HPDE6-E6E7 (cell line): ENCODE results near the gene UNC5C.

Experiments
- DNase-seq: peaks from one replicate; pipeline ENCODE4 v3.0.0; 2011; ENCODE audit warnings: missing footprints; ENCODE audit errors: extremely low spot score

Gene UNC5C

GRCh38 chr4:95466791-95467190, 82.0 kb downstream of the UNC5C start:
- DNase-seq, result no peak

- no peak for DNase-seq
Measured at GRCh38 chr4:95465010-95465409, 83.8 kb downstream of the UNC5C start.

- DNase-seq, result no peak
Measured at GRCh38 chr4:95462921-95463320, 85.9 kb downstream of the UNC5C start.

GRCh38 chr4:95457353-95457752, 91.4 kb downstream of the UNC5C start:
- DNase-seq, result no peak

- DNase-seq, result no peak
Measured at GRCh38 chr4:95450294-95450693, 98.5 kb downstream of the UNC5C start.

- no peak for DNase-seq
Measured at GRCh38 chr4:95446173-95446572, 102.6 kb downstream of the UNC5C start.

GRCh38 chr4:95445251-95445650, 103.5 kb downstream of the UNC5C start:
- DNase-seq, result no peak

- DNase-seq, result no peak
Measured at GRCh38 chr4:95444812-95445211, 104.0 kb downstream of the UNC5C start.

- no peak for DNase-seq
Measured at GRCh38 chr4:95439896-95440295, 108.9 kb downstream of the UNC5C start.

GRCh38 chr4:95439071-95439470, 109.7 kb downstream of the UNC5C start:
- DNase-seq, result no peak

GRCh38 chr4:95432466-95432865, 116.3 kb downstream of the UNC5C start:
- no peak for DNase-seq

- DNase-seq, result no peak
Measured at GRCh38 chr4:95431678-95432077, 117.1 kb downstream of the UNC5C start.

GRCh38 chr4:95429416-95429815, 119.4 kb downstream of the UNC5C start:
- no peak for DNase-seq

GRCh38 chr4:95428291-95429070, 120.3 kb downstream of the UNC5C start:
- no peak for DNase-seq

- DNase-seq, result no peak
Measured at GRCh38 chr4:95426455-95426854, 122.3 kb downstream of the UNC5C start.

- DNase-seq, result no peak
Measured at GRCh38 chr4:95422436-95422835, 126.3 kb downstream of the UNC5C start.

- DNase-seq, result no peak
Measured at GRCh38 chr4:95421869-95422268, 126.9 kb downstream of the UNC5C start.

- no peak for DNase-seq
Measured at GRCh38 chr4:95417531-95417930, 131.2 kb downstream of the UNC5C start.

- no peak for DNase-seq
Measured at GRCh38 chr4:95415346-95415771, 133.4 kb downstream of the UNC5C start.

- no peak for DNase-seq
Measured at GRCh38 chr4:95411371-95412088, 137.2 kb downstream of the UNC5C start.

- no peak for DNase-seq
Measured at GRCh38 chr4:95410387-95410977, 138.3 kb downstream of the UNC5C start.

GRCh38 chr4:95409750-95410149, 139.0 kb downstream of the UNC5C start:
- DNase-seq, result no peak

GRCh38 chr4:95409127-95409526, 139.6 kb downstream of the UNC5C start:
- no peak for DNase-seq
